OCI-LY3 (cell line): ENCODE measurements around the gene PDXP.

Source experiments
- EZH2phosphoT487 ChIP-seq: fragments of 200-600 bp; shearing (Covaris generic); IDR thresholded peaks from 2 replicates; pipeline ENCODE4 v1.6.1; 2018; ENCODE audit warnings: antibody characterized with exemption, mixed run types, low read depth
- TF ChIP-seq, protein P1 (sequence below): fragments of 200-600, 300-600 bp; sonication (generic); IDR thresholded peaks from 2 replicates; pipeline ENCODE4 v1.5.1; 2014; ENCODE audit warnings: antibody characterized with exemption, low read length, low read depth

DNA sequence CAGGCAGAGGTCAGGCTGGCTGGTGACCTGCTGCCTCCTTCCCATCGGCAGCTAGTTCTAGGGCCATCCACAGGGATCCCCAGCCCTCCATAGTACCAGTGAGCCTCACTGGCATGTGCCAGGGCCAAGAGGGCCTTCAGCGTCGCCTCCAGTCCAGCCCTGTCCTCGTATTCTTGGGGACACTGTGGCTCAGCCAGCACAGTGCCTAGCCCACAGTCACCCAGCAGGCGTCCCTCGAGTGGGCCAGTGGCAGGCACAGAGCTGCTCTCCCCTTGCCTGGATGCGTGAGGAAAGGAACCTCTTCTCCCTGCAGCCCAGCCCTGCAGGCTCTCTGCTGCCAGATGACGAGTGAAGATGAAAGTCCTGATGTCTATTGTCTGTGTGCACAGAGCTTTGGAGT lies 29.7 kb upstream of the PDXP start:
- TF ChIP-seq, protein P1, sequence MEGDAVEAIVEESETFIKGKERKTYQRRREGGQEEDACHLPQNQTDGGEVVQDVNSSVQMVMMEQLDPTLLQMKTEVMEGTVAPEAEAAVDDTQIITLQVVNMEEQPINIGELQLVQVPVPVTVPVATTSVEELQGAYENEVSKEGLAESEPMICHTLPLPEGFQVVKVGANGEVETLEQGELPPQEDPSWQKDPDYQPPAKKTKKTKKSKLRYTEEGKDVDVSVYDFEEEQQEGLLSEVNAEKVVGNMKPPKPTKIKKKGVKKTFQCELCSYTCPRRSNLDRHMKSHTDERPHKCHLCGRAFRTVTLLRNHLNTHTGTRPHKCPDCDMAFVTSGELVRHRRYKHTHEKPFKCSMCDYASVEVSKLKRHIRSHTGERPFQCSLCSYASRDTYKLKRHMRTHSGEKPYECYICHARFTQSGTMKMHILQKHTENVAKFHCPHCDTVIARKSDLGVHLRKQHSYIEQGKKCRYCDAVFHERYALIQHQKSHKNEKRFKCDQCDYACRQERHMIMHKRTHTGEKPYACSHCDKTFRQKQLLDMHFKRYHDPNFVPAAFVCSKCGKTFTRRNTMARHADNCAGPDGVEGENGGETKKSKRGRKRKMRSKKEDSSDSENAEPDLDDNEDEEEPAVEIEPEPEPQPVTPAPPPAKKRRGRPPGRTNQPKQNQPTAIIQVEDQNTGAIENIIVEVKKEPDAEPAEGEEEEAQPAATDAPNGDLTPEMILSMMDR: no peak
- TF ChIP-seq EZH2phosphoT487: no peak
